Activated CD4-positive, alpha-beta T cell treated with anti-CD3 and anti-CD28 coated beads, Interleukin-2, Interleukin-6, amounts not matched to agents 100 ng/mL and 50 ng/mL, durations not matched to agents 16 hours and 8 hours (primary cell): ENCODE results near the gene RAB35.

Experiments used
- DNase-seq: peaks from one replicate; pipeline ENCODE4 v3.0.0-alpha.2; 2020

RAB35 gene

DNA sequence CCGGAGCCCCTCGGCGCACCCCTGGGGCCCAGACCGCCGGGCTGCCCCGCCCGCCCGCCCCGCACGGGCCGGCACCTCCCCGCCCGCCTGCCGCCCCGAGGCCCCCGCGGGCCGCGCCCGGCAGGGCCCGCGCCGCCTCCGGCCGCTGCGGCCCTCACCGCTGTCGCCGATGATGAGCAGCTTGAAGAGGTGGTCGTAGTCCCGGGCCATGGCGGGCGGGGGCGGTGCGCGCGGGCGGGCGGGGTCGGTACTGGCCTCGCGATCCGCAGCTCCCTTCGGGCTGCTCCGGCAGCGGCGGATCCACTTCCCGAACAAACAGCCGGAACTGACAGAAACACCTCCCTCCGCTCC, at the start of gene RAB35:
Gene RAB35, minus strand, starts transcription at position 313 of the 351 bp plus-strand sequence. Its CDS starts 103 bp downstream, at position 210.
- DNase-seq: no peak

DNA sequence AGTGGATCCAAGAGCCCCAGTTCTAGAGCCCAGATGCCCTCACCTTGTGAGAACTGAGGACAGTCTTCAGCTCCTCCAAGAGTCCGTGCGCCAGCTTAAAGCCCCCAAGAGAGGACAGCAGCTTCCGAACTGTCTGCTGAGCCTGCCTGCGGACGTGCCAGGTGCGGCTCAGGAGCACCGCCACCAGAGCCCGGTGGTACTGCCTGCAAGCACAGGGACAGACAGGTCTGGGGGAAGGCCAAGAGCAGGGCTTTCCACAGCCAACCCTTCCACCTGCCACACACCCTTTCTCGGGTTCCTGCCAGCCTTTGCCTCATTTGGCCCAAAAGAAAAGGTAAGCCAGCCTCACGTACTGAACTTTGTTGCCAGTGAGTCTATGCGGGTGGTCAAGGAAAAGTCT, 47.7 kb upstream of the RAB35 start:
- no peak for DNase-seq

DNA sequence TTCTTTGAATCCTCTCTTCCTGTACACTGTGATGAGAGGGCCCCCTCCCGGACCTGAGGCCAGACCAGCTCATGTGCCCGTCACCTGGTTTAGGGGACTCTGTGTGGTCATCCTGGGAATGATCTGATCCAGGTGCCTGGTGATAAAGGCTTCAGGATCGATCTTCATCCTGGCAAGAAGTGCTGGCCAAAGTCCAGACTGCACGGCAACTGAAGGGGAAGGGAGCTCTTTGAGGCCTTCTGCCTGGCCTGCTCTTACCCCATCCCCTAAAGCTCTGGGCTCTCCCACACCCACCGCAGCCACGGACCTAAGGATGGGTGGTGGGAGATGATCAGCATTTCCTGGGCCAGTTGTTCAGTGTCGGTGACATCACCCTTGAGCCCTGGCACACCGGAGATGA, 46.2 kb upstream of the RAB35 start:
- DNase-seq: no peak

GRCh38 chr12:120161852-120162251, 45.3 kb upstream of the RAB35 start:
- no peak for DNase-seq

DNA sequence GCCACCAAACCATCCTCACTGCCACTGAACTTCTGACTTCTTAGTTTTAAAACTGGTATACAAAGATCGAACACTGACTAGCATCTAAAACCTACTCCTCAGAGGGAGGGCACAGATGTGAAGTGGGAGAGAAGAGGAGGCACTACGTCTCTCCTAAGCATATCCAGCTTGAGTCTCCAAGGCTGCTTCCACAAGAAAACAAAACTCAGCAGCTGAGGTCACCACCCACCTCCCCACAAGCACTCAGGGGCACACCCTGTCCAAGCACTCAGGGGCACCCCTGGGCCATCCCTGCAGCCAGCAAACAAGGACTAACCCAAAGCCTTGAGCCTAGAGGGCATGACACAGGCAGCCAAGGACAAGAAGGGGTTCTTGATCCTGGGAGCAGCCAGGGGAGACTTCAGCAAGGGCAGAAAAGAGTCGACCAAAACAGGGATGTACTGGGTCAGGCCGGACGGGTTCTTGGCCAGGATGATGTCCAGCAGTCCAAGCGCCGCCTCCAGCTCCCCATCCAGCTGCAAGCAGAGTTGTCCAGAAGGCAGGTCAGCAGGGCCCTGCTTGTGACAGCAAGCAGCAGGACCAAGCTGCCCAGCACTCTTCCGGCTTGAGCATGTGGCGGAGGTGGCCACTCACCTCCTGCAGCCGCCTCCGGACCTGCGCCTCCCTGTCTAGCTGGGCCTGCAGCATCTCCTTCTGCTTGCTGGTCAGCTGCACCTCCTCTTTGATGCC, 43.1 kb upstream of the RAB35 start:
- no peak for DNase-seq

GRCh38 chr12:120158351-120158750, 41.8 kb upstream of the RAB35 start:
- DNase-seq: no peak

DNA sequence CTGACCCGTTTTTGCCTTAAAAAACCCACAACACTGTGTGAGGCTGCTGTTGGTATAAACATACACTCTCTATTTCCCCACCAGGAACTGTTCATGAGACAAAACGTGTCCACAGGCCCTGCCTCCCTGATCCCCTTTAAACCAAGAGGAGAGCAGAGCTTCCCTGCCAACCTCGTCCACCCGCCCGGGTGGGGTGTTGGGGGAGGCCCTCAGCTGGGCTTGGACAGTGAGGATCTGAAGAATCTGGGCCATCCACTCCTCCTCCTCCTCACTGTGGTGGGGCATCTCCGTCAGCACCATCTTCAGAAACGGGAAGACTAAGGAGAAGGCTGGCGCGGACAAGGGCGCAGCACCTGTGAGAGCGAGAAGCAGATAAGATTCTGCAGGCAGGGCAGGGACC, 41.1 kb upstream of the RAB35 start:
- DNase-seq: no peak

DNA sequence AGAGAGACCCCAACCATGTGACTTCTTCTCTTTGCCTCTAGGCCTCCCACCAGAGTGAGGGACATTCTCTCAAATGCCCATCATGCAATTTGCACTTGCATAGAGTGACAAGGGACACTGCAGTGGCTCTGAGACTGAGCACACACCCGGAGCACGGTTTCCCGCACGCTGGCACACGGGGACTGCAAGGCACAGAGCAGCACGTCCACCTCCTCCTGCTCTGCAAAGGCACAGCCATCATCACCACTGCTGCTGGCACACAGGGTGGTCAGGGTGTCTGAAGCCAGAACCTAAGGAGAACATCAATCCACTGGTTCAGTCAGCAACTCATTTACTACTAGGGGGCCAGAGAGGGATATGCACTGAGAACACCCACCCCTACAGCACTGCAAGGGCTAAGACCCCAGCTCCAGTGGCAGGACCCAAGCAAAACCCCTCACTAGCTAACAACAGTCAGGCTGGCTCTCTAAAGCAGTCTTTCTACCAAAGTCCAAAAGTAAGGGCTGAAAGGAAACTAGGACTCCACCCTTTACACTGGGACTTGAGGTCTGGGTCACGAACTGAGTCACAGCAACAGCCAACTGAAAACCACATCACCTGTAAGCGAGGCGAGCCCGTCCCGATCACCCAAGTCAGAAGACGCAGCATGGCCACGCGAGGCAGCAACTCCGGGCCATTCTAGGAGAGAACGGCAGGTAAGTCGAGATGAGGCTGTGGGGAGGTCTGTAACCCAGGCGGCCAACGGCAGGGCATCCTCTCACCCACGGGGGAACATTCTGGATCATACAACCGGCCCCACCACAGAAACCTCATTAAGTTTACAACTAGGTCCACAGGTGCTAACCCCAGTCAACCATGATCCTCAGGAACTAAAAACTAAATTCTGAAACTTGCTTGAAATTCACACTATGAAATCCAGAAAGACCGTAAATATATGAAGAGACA, 40.0 kb upstream of the RAB35 start:
- peak; percentile 28 for DNase-seq

GRCh38 chr12:120155072-120155471, 38.5 kb upstream of the RAB35 start:
- no peak for DNase-seq

- DNase-seq: no peak
These were observed 34.5 kb upstream of the RAB35 start for GRCh38 chr12:120150919-120151525.

- no peak for DNase-seq
These were observed 31.5 kb upstream of the RAB35 start for GRCh38 chr12:120148011-120148410.

GRCh38 chr12:120145164-120145563, 28.6 kb upstream of the RAB35 start:
- DNase-seq: no peak

- no peak for DNase-seq
These were observed 27.7 kb upstream of the RAB35 start for GRCh38 chr12:120144215-120144614.

GRCh38 chr12:120142231-120142877, 25.8 kb upstream of the RAB35 start:
- no peak for DNase-seq

- DNase-seq: no peak
These were observed 24.8 kb upstream of the RAB35 start for GRCh38 chr12:120141336-120141735.

DNA sequence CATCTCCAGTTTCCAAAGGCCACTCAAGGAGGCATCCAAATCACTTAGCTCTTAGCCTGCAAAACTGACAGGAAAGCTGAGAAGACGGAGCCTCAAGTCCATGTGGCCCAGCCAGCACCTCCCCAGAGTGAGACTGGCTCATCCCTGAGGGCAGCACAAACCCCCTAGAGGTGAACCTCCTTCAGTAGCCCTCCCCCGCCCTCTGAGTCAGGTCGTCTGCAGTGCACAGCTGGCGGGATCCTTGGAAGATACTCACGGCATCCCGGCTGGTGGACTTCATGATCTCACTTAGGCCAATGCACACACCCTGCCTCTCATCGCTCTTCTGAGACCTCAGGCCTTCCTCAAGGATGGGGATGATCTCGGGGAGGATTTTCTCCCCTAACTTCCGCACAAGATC, 24.1 kb upstream of the RAB35 start:
- DNase-seq: no peak

GRCh38 chr12:120139958-120140357, 23.4 kb upstream of the RAB35 start:
- DNase-seq: no peak

DNA sequence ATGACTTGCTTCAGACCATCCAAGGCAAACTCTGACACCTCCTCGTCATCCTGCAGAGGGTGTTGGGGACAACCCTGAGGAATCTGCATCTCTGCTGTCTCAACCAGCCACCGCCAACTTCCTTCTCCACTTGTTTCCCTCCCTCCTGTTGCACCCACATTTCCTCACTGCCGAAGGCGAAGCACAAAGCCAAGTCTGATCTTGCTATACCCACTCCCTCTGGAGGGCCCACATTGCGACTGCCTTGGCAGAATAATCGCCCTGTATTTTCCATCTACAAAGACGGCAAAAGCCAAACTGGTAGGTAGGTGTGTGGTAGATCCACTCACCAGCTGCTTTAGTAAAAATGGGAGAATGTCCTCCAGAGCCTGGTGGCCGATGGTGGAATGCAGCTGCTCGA, 21.8 kb upstream of the RAB35 start:
- DNase-seq: no peak

DNA sequence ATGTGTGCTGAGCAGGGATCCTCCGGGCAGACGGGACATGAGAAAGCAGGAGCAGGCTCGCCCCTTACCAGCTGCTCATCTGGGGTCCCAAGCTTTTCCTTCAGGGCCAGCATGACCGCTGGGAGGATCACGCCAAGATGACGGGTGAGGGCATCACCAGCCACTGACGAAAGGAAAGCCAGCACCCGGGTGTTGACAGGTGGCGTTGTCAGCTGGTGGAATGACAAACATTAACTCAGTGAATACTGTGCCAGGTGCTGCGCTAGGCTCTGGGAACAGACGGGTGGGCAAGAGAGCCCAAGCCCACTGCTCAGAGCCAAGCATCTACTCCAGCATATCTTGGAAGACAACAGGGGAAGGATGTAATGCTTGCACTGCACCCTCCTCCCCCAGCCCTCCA, 21.3 kb upstream of the RAB35 start:
- no peak for DNase-seq

DNA sequence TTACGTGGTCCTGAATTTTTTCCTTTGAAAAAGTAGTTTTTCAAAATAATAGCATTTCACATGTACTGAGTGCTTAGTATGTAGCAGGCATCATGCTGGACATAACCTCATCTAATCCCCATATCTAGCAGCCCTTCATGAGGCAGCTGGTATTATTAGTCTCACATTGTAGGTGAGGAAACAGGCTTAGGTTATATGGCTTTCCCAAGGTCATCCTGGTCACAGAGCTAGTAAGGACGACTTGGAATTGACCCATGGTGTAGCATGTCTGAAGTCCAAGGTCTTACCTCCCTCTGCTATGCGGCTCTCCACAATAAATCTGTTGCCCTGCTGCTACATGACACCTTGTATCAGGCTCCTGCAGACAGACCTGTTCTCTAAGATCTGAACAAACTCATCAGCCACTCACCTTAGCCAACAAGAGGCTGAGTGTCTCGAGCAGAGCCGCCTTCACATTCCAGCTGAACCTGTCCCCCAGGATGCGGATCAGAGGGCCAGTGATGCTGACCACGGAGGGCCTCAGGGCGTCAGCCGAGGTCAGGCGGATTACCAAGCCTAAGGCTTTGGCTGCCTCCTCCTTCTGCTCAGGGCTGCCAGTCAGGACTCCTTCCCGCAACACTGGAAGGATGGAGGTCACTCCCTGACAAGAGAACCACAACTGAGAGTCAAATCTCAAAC, 19.7 kb upstream of the RAB35 start:
- no peak for DNase-seq

- DNase-seq: no peak
These were observed 17.9 kb upstream of the RAB35 start for GRCh38 chr12:120134307-120134980.

GRCh38 chr12:120132863-120133385, 16.4 kb upstream of the RAB35 start:
- DNase-seq: no peak
